Tibial artery (tissue), 4 donors: ENCODE data around the gene DNAJB4.
A peak's percentile ranks its signal among the peaks of the same experiment; 100 is the strongest.

Source experiments
- DNase-seq, 2 donors: peaks; one replicate each; pipeline ENCODE4 v3.0.0-alpha.2; 2019
- H3K27ac ChIP-seq, 2 donors: fragments of 200-600 bp; sonication (generic) in 1 of 2; 1 replicate in 1 of 2; 2 replicates in 1 of 2; pipeline ENCODE4 v1.5.1; 2018 to 2019; ENCODE audit warnings: mild to moderate bottlenecking in 1 of 2
- H3K27me3 ChIP-seq, 2 donors: fragments of 200-600 bp; sonication (generic) in 1 of 2; one replicate each; pipeline versions ENCODE4 v1.5.1 to v1.6.0; 2016 to 2019
- H3K36me3 ChIP-seq, 3 donors: fragments of 200-600 bp; sonication (generic) in 2 of 3; one replicate each; pipeline ENCODE4 v1.5.1; 2016 to 2019; ENCODE audit warnings: mild to moderate bottlenecking in 2 of 3
- H3K4me1 ChIP-seq, 4 donors: fragments of 200-600 bp; sonication (generic) in 2 of 4; 1 replicate in 3 of 4; 2 replicates in 1 of 4; pipeline ENCODE4 v1.5.1; 2016 to 2019
- H3K4me3 ChIP-seq, 2 donors: fragments of 200-600 bp; sonication (generic) in 1 of 2; 1 replicate in 1 of 2; 2 replicates in 1 of 2; pipeline ENCODE4 v1.5.1; 2018 to 2019; ENCODE audit warnings: mild to moderate bottlenecking in 2 of 2
- H3K9me3 ChIP-seq, 3 donors: fragments of 200-600 bp; sonication (generic) in 1 of 3; one replicate each; pipeline ENCODE4 v1.5.1; 2016 to 2019
- CTCF ChIP-seq, 2 experiments: fragments of 200-600 bp in 1 of 2; fragments of 450-650 bp in 1 of 2; IDR thresholded peaks; one replicate each; pipeline ENCODE4 v1.5.1; 2017 to 2019; ENCODE audit warnings: antibody characterized with exemption in 2 of 2, mild to moderate bottlenecking in 1 of 2, moderate library complexity in 1 of 2
- intact Hi-C: fragments of 100-400 bp; cut with DNase I; formaldehyde crosslinking; loops from one replicate; pipeline ENCODE4 v1.15.0; 2023; ENCODE audit warnings: low total_unique reads

Gene DNAJB4

DNA sequence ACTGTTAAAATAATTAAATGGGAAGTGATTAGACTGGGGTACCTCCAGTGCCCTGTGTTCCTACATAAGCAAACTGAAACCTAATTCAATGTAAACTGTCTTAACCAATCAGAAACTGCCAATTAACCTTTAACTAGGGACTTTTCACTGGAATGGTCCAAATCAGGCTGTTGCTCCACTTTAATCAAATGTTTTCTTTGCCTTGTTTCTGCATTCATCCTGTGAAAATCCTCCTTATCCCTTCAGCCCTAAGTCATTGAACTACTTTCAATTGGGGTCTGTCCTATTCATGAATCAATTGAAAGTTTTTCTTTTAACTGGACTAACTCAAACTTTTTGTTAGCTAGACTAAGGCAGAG lies 20.8 kb upstream of the DNAJB4 start:
- no peak for TF ChIP-seq CTCF (IDR thresholded peaks at IDR 0.05)
- Histone ChIP-seq H3K36me3 (no peaks in the 10 kb centered on the region), H3K4me1 (peaks cover 0 to 38% (median 11%) of the 10 kb centered on the region in 4 donors), H3K4me3 (no peak overlapping the region), H3K27ac (peak overlapping the region in 1 of 2 donors; percentile 31), H3K27me3 (no peaks in the 10 kb centered on the region), H3K9me3 (no peaks in the 10 kb centered on the region)
- no peak for DNase-seq
- intact Hi-C loops: no loop called here

GRCh38 chr1:77984629-77985028 lies 20.1 kb upstream of the DNAJB4 start:
- Histone ChIP-seq H3K27ac (peak overlapping the region in 1 of 2 donors; percentile 31), H3K9me3 (no peaks in the 10 kb centered on the region)
- intact Hi-C loops: no loop called here

DNA sequence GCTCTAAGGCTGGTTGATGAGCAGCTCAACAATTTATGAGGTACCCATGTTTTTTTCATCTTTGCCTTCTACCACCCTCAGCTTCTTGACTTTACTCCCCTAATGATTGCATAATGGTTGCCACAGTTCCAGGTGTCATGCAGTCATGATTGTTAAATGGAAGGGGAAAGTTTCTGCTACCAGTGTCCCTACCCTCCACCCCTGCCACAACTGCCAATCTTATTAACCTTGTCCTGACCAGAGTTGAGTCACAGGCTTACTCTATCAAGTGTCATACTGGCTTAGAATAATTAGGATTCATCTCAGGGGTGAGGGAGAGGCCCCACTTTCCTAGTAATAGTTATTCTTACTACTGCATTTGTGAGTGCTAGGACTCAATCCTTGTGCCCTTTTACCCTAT lies 17.9 kb upstream of the DNAJB4 start:
- Histone ChIP-seq H3K27me3 (no peaks in the 10 kb centered on the region), H3K4me1 (peaks cover 0 to 23% (median 4%) of the 10 kb centered on the region in 4 donors), H3K9me3 (no peaks in the 10 kb centered on the region), H3K4me3 (no peak overlapping the region), H3K27ac (no peak overlapping the region), H3K36me3 (no peaks in the 10 kb centered on the region)
- intact Hi-C loops: no loop called here
- no peak for TF ChIP-seq CTCF (IDR thresholded peaks at IDR 0.05)
- no peak for DNase-seq

More at GRCh38 chr1:77984629-77985028, 20.1 kb upstream of the DNAJB4 start:
- Histone ChIP-seq H3K4me1 (peaks cover 0 to 38% (median 11%) of the 10 kb centered on the region in 4 donors), H3K4me3 (no peak overlapping the region), H3K36me3 (no peaks in the 10 kb centered on the region), H3K27me3 (no peaks in the 10 kb centered on the region)
- DNase-seq: no peak
- TF ChIP-seq CTCF (IDR thresholded peaks at IDR 0.05): no peak

DNA sequence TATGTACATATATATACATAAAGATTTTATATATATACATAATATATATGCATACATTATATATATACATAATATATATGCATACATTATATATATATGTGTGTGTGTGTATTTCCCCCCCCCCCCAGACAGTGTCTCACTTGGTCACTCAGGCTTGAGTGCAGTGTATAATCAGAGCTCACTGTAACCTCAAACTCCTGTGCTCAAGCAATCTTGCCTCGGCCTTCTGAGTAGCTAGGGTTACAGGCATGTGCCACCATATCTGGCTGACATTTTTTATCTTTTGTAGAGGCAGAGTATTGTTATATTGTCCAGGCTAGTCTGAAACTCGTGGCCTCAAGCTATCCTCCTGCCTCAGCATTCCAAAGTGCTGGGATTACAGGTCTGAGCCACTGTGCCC lies 16.8 kb upstream of the DNAJB4 start:
- Histone ChIP-seq H3K9me3 (no peaks in the 10 kb centered on the region), H3K27me3 (no peaks in the 10 kb centered on the region), H3K4me3 (no peak overlapping the region), H3K36me3 (no peaks in the 10 kb centered on the region), H3K27ac (no peak overlapping the region), H3K4me1 (peaks cover 0 to 25% (median 4%) of the 10 kb centered on the region in 4 donors)
- no peak for TF ChIP-seq CTCF (IDR thresholded peaks at IDR 0.05)
- intact Hi-C loops: no loop called here
- no peak for DNase-seq

DNA sequence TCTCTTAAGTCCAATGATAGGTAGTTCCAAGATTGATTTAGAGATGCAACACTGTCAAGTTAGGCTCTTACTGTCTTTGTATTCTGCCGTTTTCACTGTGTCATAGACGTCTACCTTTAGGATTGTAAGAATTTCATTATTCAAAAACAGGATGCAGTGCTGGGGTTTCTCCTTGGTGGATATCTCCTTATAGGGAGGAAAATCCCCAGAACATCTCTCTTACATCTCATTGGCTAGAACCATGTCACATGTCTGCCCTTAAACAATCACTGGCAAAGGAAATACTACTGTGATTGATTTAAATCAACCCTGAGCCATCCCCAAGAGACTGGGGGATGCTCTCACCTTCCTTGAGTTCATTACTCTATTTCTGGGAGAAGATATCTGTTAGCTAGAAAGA lies 15.0 kb upstream of the DNAJB4 start:
- no peaks in the 10 kb centered on the region for H3K36me3 ChIP-seq
- TF ChIP-seq CTCF (IDR thresholded peaks at IDR 0.05): no peak
- no peak overlapping the region for H3K4me3 ChIP-seq
- intact Hi-C loops: no loop called here
- H3K9me3 ChIP-seq: no peaks in the 10 kb centered on the region
- no peak for DNase-seq
- H3K27ac ChIP-seq: no peak overlapping the region
- no peaks in the 10 kb centered on the region for H3K27me3 ChIP-seq
- peaks cover 0 to 22% (median 2%) of the 10 kb centered on the region in 4 donors for H3K4me1 ChIP-seq

DNA sequence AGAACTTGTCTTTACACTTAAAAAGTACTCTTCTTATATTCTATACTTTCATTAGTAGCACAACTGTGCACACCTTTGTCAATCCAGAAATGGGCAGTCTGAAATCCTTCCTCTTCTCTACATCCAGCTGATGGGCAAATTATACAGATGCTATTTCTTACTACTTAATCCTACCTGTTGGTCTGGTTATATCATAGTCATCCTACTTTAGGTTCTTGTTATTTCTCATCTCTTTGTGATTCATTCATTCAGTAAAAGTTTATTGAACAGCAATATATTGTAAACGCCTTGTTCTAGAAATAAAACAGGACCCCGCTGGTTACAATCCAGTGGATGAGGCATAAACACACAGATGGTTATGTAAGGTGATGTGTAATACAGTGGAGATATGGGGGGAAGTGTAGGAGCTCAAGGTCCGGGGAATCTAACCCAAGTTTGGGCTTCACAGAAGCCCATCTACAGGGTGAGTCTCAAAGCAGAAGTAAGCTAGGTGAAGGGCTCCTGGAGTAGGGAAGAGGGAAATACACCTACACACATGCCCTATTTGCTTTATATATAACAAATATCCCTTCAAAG lies 14.0 kb upstream of the DNAJB4 start:
- Histone ChIP-seq H3K4me3 (no peak overlapping the region), H3K9me3 (no peaks in the 10 kb centered on the region), H3K27me3 (no peaks in the 10 kb centered on the region), H3K4me1 (peaks cover 0 to 12% (median 2%) of the 10 kb centered on the region in 4 donors), H3K27ac (no peak overlapping the region), H3K36me3 (no peaks in the 10 kb centered on the region)
- TF ChIP-seq CTCF (IDR thresholded peaks at IDR 0.05): no peak
- DNase-seq: no peak
- intact Hi-C loops: no loop called here
